RPMI8226 (cell line): ENCODE measurements around the gene TMEM52B.
"Not testable (repeated sequence)": the region's sequence is repeated elsewhere in the genome, so short reads cannot be mapped to it uniquely, and the experiment has no call there.

Source experiments
- DNase-seq: peaks from one replicate; pipeline ENCODE4 v3.0.0-alpha.2; 2015

TMEM52B gene

GRCh38 chr12:10211940-10212738, 33.3 kb downstream of the TMEM52B start:
- DNase-seq, result peak; percentile 78

- peak; percentile 64 for DNase-seq
Measured at GRCh38 chr12:10212739-10213131, 33.9 kb downstream of the TMEM52B start, which contains the start of gene GABARAPL1. TSS of gene GABARAPL1 (plus strand) at chr12:10212877. CDS start at chr12:10213130, 253 bp downstream.

- peak; percentile 21 for DNase-seq
Measured at GRCh38 chr12:10213168-10214135, 34.6 kb downstream of the TMEM52B start.

DNA sequence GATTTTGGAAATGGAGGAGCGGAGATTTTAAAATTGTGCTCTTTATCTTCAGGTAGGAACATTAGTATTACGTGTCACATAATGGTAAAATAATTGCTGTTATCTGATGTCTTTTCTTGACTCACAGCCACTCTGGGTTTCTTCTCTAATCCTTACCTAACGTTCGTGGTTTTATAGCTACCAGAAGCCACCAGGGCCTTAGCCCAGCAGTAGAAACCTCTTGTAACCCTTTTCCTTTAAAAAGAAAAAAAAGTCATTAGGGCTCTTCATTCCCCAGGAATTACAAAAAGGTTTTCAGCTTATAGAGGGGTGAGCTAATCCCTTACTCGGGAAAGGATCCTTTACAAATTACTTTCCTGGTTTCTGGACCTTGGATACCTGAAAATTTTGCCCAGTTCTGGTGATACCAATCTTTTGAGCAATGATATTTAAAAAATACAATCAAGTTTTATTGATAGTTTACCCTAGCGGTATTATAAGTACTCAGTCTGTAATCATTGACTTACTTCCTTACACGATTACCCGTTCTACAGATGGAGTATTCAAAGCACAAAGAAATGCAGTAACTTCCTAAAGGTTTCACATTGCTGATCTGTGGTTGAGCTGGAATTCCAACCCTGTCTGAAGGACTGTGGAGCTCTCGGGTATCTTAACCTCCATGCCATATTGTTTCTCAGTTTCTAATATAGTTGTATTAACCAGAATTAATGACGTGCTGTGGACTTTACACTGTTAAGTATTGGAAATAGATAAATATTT, 35.5 kb downstream of the TMEM52B start:
- DNase-seq, result no peak

DNA sequence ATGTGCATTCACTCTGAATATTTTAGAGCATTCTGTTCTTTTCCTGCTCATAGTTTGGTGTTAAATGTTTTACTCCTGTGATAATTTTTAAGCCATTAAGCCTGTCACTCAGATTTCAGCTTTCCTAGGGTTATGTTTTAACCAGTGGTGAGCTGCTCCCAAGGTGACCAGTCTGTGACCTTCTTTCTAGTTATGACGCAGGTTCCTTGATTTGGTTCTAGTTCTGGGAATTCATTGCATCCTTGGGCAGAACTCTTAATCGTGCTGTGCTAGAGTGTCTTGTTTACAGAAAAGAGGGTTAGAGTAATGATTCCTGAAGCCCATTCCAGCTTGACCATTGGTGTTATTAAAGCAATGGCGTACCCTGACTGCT, 36.0 kb downstream of the TMEM52B start:
- DNase-seq, result no peak

GRCh38 chr12:10215436-10215835, 36.6 kb downstream of the TMEM52B start:
- no peak for DNase-seq

GRCh38 chr12:10215946-10216345, 37.1 kb downstream of the TMEM52B start:
- DNase-seq, result not testable (repeated sequence)

- no peak for DNase-seq
Measured at GRCh38 chr12:10218021-10218420, 39.2 kb downstream of the TMEM52B start.

DNA sequence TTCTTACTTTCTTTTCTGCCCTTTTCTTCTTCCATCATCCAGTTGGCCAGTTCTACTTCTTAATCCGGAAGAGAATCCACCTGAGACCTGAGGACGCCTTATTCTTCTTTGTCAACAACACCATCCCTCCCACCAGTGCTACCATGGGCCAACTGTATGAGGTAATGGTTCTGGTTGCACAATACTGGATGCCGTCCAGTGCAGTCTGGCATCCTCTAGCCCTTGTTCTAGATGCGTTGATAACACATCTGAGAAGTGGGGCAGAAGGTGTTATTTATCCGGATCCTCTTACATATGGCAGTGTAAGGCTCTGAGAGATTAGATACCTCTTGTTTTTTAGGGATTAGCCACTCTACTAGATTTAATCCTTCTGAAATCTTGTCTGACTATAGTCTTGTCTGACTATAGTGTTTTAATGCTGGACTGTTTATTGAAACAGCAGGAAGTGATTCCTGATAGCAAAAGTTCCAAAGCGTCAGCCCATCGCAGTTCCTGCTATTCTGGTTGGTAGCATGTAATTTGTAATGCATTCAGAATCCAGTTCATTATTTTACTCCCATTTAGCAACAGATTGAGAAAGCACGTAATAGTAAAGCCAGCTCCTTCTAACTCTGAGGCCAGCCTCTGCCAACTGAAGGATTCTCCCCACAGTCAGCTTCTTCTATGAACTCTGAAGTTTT, 41.7 kb downstream of the TMEM52B start:
- no peak for DNase-seq

GRCh38 chr12:10221846-10222245, 43.0 kb downstream of the TMEM52B start:
- no peak for DNase-seq

- no peak for DNase-seq
Measured at GRCh38 chr12:10223208-10223607, 44.4 kb downstream of the TMEM52B start.

- DNase-seq, result not testable (repeated sequence)
Measured at GRCh38 chr12:10225426-10225825, 46.6 kb downstream of the TMEM52B start.

DNA sequence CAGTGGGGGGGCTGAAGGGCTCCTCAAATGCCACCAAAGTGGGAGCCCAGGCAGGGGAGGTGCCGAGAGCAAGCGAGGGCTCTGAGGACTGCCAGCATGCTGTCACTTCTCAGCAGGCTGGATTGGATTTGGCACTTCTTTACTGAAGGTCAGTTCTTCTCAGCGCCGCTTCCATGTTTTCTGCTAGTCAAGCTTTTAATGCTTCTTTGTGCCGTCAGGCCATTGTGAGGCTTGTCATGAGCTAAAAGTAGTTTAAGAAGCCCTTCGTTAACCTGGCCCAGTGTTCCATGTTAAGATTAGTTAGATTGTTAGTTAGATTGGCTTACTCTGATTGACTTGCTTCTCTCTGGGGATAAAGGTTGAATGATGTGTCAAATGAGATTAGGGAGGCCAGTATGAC, 47.3 kb downstream of the TMEM52B start:
- DNase-seq, result no peak

DNA sequence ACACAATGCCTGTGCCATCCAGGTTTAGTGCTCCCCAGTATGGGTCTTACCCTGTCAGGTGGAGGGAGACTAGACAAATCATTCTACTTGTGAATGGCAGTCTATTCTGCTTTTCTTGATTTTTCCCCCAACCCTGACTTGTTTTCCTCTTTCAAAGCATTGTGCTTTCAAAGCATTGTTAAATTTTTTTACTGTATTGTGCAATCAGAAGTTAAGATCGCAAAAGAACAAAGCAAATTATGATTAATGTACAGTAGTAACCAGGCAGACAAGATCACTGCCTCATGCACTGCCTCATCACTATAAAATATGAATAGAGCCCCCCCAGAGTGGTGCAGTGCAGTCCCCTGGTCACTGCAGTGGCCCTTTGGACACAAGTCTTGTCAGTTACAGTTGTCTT, 47.9 kb downstream of the TMEM52B start:
- no peak for DNase-seq

DNA sequence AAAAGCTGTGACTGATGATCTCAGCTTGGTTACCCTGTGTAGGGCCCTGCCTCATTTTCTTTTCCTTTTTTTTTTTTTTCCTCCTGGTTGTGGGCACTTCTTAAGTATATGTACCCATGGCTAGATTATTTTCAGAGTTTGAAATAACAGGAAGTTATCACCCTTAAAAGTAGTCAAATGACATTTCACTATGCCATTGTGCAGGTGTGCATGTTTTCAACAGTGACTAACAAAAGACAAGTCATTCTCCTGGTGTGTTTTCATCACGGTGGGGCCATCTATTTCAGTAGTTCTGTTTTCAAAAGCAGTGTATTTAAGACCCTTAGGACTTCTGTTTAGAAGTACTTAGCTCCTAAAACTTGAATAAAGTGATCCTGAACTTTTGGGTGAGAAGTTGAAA, 48.8 kb downstream of the TMEM52B start:
- no peak for DNase-seq

DNA sequence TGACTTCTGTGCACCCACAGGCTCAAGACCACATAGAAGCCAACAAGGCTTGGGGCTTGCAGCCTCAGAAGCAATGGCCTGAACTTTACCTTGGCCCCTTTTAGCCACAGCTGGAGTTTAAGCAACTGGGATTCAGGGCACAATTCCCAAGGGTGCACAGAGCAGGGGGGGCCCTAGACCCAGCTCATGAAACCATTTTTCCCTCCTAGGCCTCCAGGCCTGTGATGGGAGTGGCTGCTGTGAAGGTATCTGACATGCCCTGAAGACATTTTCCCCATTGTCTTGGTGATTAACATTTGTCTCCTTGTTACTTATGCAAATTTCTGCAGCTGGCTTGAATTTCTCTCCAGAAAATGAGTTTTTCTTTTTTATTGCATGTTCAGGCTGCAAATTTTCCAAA, 55.7 kb downstream of the TMEM52B start:
- no peak for DNase-seq

GRCh38 chr12:10235761-10236631, 57.2 kb downstream of the TMEM52B start:
- DNase-seq, result peak; percentile 39

- no peak for DNase-seq
Measured at GRCh38 chr12:10236720-10237119, 57.9 kb downstream of the TMEM52B start.

GRCh38 chr12:10238526-10238925, 59.7 kb downstream of the TMEM52B start:
- no peak for DNase-seq

GRCh38 chr12:10241290-10241689, 62.5 kb downstream of the TMEM52B start:
- no peak for DNase-seq
